22Rv1 (cell line): ENCODE measurements around the gene HS1BP3.

Experiments
- ZFX ChIP-seq: fragments of 450-650 bp; IDR thresholded peaks from 2 replicates; pipeline ENCODE4 v1.6.1; 2017; ENCODE audit warnings: antibody characterized with exemption, borderline replicate concordance
- TF ChIP-seq, protein P1 (sequence below): fragments of 450-650 bp; IDR thresholded peaks from 2 replicates; pipeline ENCODE4 v1.5.1; 2017; ENCODE audit warnings: mild to moderate bottlenecking

DNA sequence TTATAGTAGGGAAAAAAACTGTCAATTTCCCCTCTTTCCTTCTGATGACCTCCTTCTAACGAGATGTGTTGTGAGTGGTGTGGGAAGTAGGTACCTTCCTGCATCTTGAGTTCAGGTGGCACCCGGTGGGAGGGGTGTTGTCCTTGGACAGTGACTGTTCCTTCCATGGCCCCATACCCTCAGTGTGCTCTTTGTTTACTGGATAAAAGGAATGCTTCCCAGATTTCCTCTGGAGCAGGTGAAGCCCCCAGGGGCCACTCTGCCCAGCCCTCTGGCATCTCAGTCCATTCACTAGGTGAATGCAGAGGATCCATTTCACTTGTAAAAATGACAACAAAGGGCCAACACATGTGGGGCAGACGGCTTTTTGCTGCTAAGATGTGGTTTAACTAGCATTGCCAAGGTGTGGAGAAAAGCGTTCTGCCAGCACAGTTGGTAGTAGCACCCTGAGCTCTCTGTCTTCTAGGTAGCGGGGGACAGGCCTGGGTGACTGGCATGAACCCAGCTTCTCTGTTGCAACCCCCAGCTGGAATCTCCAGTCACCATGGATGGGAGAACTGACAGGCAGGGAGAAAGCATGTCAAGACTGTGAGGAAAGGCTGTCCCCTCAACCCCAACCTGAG lies 22.9 kb upstream of the HS1BP3 start:
- TF ChIP-seq, protein P1, sequence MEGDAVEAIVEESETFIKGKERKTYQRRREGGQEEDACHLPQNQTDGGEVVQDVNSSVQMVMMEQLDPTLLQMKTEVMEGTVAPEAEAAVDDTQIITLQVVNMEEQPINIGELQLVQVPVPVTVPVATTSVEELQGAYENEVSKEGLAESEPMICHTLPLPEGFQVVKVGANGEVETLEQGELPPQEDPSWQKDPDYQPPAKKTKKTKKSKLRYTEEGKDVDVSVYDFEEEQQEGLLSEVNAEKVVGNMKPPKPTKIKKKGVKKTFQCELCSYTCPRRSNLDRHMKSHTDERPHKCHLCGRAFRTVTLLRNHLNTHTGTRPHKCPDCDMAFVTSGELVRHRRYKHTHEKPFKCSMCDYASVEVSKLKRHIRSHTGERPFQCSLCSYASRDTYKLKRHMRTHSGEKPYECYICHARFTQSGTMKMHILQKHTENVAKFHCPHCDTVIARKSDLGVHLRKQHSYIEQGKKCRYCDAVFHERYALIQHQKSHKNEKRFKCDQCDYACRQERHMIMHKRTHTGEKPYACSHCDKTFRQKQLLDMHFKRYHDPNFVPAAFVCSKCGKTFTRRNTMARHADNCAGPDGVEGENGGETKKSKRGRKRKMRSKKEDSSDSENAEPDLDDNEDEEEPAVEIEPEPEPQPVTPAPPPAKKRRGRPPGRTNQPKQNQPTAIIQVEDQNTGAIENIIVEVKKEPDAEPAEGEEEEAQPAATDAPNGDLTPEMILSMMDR = no peak
- no peak for TF ChIP-seq ZFX
